ENCODE results near the gene SIGLEC14. TPM values are rescaled to one million over a fixed set of nuclear protein-coding genes. Genes with fewer than 3 reads are reported as not detected.

SIGLEC14 gene
- total RNA-seq, 1 donor from 2014 or later = not detected

DNA sequence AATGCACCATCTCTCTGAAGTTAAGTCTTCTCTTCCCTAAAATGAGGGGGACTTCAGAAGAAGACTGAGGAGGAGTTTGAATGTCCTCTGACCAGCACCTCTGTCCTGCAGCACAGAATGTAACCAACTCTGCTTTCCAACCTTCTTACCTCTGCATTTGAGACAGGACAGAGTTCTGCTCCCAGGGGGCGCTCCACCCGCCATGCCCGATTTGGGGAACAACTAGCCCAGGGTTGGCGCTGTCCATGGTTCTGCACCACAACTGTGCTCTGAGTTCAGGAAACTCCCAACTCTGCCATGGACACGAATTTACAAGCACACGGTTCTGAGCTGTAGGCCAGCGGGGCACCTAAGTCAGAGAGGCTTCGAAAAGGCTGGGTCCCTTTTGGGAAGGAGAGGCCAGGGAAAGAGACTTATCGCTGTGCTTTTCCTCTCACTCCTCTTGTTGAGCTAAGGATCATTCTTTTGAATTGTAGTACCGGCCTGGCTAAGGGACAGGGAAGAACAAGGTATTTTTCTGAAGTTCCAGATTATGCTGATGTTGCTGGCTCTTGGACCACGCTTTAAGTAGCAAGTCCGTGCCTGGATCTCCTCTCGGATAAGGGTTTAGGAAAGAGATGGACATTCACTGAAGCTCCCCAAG lies 38.6 kb downstream of the SIGLEC14 start:
- Histone ChIP-seq H2AFZ (ENCODE audit: low read depth, low read length) (no peak overlapping the region), H4K20me1 (ENCODE audit: insufficient read depth, low read length) (no peaks in the 10 kb centered on the region), H3K79me2 (ENCODE audit: insufficient read depth, low read length) (no peaks in the 10 kb centered on the region), H3K27me3 (ENCODE audit: insufficient read depth, low read length) (no peaks in the 10 kb centered on the region), H3K4me2 (ENCODE audit: low read length) (no peak overlapping the region), H3K9me3 (ENCODE audit: insufficient read depth, low read depth, low read length) (no peaks in the 10 kb centered on the region), H3K36me3 (ENCODE audit: insufficient read depth, low read length) (no peaks in the 10 kb centered on the region), H3K4me3 (ENCODE audit: insufficient read depth, low read depth, low read length) (no peak overlapping the region), H3K27ac (ENCODE audit: low read depth, low read length) (no peak overlapping the region), H3K4me1 (ENCODE audit: insufficient read depth, low read length) (no peaks in the 10 kb centered on the region), H3K9ac (ENCODE audit: low read length) (no peak overlapping the region)
- no peak overlapping the region for H3K4me3 Mint-ChIP-seq (ENCODE audit: unreplicated experiment)
- DNase-seq (ENCODE audit: low read depth) (peak; percentile 24), FAIRE-seq (no peak)
- H3K4me1 Mint-ChIP-seq (ENCODE audit: low read depth, unreplicated experiment) = no peaks in the 10 kb centered on the region
- no peak overlapping the region for H3K27ac Mint-ChIP-seq (ENCODE audit: unreplicated experiment)
- peaks cover 20% of the 10 kb centered on the region for H3K27me3 Mint-ChIP-seq (ENCODE audit: low read depth, unreplicated experiment)
- no peak for TF ChIP-seq EZH2 (IDR thresholded peaks at IDR 0.05; ENCODE audit: insufficient read depth, low read length)
- TF ChIP-seq, protein P1, sequence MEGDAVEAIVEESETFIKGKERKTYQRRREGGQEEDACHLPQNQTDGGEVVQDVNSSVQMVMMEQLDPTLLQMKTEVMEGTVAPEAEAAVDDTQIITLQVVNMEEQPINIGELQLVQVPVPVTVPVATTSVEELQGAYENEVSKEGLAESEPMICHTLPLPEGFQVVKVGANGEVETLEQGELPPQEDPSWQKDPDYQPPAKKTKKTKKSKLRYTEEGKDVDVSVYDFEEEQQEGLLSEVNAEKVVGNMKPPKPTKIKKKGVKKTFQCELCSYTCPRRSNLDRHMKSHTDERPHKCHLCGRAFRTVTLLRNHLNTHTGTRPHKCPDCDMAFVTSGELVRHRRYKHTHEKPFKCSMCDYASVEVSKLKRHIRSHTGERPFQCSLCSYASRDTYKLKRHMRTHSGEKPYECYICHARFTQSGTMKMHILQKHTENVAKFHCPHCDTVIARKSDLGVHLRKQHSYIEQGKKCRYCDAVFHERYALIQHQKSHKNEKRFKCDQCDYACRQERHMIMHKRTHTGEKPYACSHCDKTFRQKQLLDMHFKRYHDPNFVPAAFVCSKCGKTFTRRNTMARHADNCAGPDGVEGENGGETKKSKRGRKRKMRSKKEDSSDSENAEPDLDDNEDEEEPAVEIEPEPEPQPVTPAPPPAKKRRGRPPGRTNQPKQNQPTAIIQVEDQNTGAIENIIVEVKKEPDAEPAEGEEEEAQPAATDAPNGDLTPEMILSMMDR (IDR thresholded peaks at IDR 0.05; ENCODE audit: insufficient read depth, low read depth, low read length) = peak; percentile 39
- peaks cover 10% of the 10 kb centered on the region for H3K9me3 Mint-ChIP-seq (ENCODE audit: unreplicated experiment)
- H3K36me3 Mint-ChIP-seq (ENCODE audit: low read depth, unreplicated experiment) = no peaks in the 10 kb centered on the region

DNA sequence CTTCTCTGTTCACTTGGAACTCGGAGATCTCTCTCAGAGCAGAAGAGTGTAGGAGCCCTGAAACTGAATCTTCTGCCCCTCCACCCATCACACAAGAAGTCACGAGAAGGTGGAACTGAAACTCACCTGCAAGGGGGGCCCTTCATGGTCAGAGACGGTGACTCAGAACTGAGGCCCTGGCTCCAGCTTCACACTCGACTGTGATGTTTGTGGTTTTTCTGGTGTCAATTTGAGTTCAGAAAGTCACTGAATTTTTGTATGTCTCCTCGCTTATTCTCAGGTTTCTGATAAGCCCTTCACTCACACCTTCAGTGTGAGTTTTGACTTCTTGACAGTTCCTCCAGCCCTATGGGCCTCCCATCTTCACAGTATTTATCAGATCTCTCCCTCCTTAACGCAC lies 39.5 kb downstream of the SIGLEC14 start:
- Histone ChIP-seq H3K79me2 (ENCODE audit: insufficient read depth, low read length) (no peaks in the 10 kb centered on the region), H2AFZ (ENCODE audit: low read depth, low read length) (no peak overlapping the region), H3K9me3 (ENCODE audit: insufficient read depth, low read depth, low read length) (no peaks in the 10 kb centered on the region), H3K36me3 (ENCODE audit: insufficient read depth, low read length) (no peaks in the 10 kb centered on the region), H3K4me1 (ENCODE audit: insufficient read depth, low read length) (no peaks in the 10 kb centered on the region), H3K27ac (ENCODE audit: low read depth, low read length) (no peak overlapping the region), H3K4me2 (ENCODE audit: low read length) (no peak overlapping the region), H4K20me1 (ENCODE audit: insufficient read depth, low read length) (no peaks in the 10 kb centered on the region), H3K9ac (ENCODE audit: low read length) (no peak overlapping the region), H3K27me3 (ENCODE audit: insufficient read depth, low read length) (no peaks in the 10 kb centered on the region), H3K4me3 (ENCODE audit: insufficient read depth, low read depth, low read length) (no peak overlapping the region)
- TF ChIP-seq EZH2 (IDR thresholded peaks at IDR 0.05; ENCODE audit: insufficient read depth, low read length) = no peak
- TF ChIP-seq, protein P1 (IDR thresholded peaks at IDR 0.05; ENCODE audit: insufficient read depth, low read depth, low read length) = no peak
- no peak overlapping the region for H3K27ac Mint-ChIP-seq (ENCODE audit: unreplicated experiment)
- no peaks in the 10 kb centered on the region for H3K36me3 Mint-ChIP-seq (ENCODE audit: low read depth, unreplicated experiment)
- H3K4me1 Mint-ChIP-seq (ENCODE audit: low read depth, unreplicated experiment) = no peaks in the 10 kb centered on the region
- DNase-seq (ENCODE audit: low read depth) (no peak), FAIRE-seq (no peak)
- H3K4me3 Mint-ChIP-seq (ENCODE audit: unreplicated experiment) = no peak overlapping the region
- peaks cover 20% of the 10 kb centered on the region for H3K27me3 Mint-ChIP-seq (ENCODE audit: low read depth, unreplicated experiment)
- H3K9me3 Mint-ChIP-seq (ENCODE audit: unreplicated experiment) = peaks cover 9% of the 10 kb centered on the region

DNA sequence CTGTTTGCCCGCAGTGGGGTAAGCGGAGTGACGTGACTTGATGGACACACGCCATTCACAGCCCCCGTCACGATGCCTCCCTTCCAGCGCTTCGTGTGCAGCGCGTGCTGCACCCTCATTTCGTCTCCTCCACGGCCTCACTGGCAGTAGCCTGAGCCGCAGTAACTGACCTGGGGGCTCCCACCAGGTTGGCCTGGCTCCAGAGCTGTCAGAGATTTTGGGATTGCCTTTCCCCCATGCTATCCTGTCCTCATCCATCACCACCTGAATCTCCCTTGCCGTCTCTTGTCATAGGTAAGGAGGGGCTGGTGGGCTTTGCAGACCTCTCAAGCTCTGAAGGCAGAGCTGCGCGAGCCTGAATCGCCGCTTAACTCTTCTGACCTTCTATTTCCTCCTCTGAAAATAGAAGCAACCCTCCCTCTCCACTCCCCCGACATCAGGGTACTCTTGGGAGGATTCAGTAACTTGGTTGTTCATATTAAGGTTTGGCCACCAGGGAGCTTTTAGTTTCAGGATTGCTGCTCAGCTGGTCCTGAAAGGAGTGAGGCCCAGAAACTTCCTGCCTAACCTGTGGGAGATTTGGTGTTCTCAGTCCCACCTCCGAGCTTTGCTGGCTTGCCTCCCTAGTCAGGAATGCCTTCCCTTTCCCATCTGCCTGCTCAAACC lies 44.3 kb downstream of the SIGLEC14 start:
- peaks cover 8% of the 10 kb centered on the region for H3K9me3 Mint-ChIP-seq (ENCODE audit: unreplicated experiment)

More for the DNA sequence above, 44.3 kb downstream of the SIGLEC14 start:
- Histone ChIP-seq H3K27ac (ENCODE audit: low read depth, low read length) (no peak overlapping the region), H3K4me2 (ENCODE audit: low read length) (no peak overlapping the region), H3K9ac (ENCODE audit: low read length) (no peak overlapping the region), H3K4me3 (ENCODE audit: insufficient read depth, low read depth, low read length) (no peak overlapping the region), H2AFZ (ENCODE audit: low read depth, low read length) (no peak overlapping the region), H3K9me3 (ENCODE audit: insufficient read depth, low read depth, low read length) (no peaks in the 10 kb centered on the region), H3K27me3 (ENCODE audit: insufficient read depth, low read length) (peaks cover 5% of the 10 kb centered on the region), H3K4me1 (ENCODE audit: insufficient read depth, low read length) (no peaks in the 10 kb centered on the region), H3K36me3 (ENCODE audit: insufficient read depth, low read length) (no peaks in the 10 kb centered on the region), H4K20me1 (ENCODE audit: insufficient read depth, low read length) (no peaks in the 10 kb centered on the region), H3K79me2 (ENCODE audit: insufficient read depth, low read length) (no peaks in the 10 kb centered on the region)
- Mint-ChIP-seq H3K27me3 (ENCODE audit: low read depth, unreplicated experiment) (peaks cover 15% of the 10 kb centered on the region), H3K36me3 (ENCODE audit: low read depth, unreplicated experiment) (no peaks in the 10 kb centered on the region), H3K4me3 (ENCODE audit: unreplicated experiment) (no peak overlapping the region), H3K27ac (ENCODE audit: unreplicated experiment) (no peak overlapping the region), H3K4me1 (ENCODE audit: low read depth, unreplicated experiment) (no peaks in the 10 kb centered on the region)
- DNase-seq (ENCODE audit: low read depth) (no peak), FAIRE-seq (no peak)
- TF ChIP-seq, protein P1 (IDR thresholded peaks at IDR 0.05; ENCODE audit: insufficient read depth, low read depth, low read length) = no peak
- TF ChIP-seq EZH2 (IDR thresholded peaks at IDR 0.05; ENCODE audit: insufficient read depth, low read length) = no peak

Data from astrocyte (in vitro differentiated cells and primary cell).